PFSK-1 (cell line): ENCODE data around the gene CDH7.

Experiments used
- TAF1 ChIP-seq: IDR thresholded peaks from 2 replicates; pipeline ENCODE4 v1.6.1; 2012; ENCODE audit warnings: low read length, control low read depth, borderline replicate concordance; ENCODE audit not compliant: insufficient read depth
- TF ChIP-seq, protein P1 (sequence below), 2 experiments: IDR thresholded peaks; 2 replicates each; pipeline versions ENCODE4 v1.6.1 to v1.8.0; 2011 to 2012; ENCODE audit warnings: low read depth in 2 of 2, low read length in 2 of 2, control low read depth in 1 of 2, inconsistent platforms in 1 of 2, mild to moderate bottlenecking in 1 of 2, moderate library complexity in 1 of 2; ENCODE audit not compliant: insufficient read depth in 1 of 2

- TF ChIP-seq, protein P1, sequence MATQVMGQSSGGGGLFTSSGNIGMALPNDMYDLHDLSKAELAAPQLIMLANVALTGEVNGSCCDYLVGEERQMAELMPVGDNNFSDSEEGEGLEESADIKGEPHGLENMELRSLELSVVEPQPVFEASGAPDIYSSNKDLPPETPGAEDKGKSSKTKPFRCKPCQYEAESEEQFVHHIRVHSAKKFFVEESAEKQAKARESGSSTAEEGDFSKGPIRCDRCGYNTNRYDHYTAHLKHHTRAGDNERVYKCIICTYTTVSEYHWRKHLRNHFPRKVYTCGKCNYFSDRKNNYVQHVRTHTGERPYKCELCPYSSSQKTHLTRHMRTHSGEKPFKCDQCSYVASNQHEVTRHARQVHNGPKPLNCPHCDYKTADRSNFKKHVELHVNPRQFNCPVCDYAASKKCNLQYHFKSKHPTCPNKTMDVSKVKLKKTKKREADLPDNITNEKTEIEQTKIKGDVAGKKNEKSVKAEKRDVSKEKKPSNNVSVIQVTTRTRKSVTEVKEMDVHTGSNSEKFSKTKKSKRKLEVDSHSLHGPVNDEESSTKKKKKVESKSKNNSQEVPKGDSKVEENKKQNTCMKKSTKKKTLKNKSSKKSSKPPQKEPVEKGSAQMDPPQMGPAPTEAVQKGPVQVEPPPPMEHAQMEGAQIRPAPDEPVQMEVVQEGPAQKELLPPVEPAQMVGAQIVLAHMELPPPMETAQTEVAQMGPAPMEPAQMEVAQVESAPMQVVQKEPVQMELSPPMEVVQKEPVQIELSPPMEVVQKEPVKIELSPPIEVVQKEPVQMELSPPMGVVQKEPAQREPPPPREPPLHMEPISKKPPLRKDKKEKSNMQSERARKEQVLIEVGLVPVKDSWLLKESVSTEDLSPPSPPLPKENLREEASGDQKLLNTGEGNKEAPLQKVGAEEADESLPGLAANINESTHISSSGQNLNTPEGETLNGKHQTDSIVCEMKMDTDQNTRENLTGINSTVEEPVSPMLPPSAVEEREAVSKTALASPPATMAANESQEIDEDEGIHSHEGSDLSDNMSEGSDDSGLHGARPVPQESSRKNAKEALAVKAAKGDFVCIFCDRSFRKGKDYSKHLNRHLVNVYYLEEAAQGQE (IDR thresholded peaks at IDR 0.05; ENCODE audit: insufficient read depth in 1 of 2, low read depth in 2 of 2, low read length in 2 of 2): no peak
- no peak for TF ChIP-seq TAF1
These were observed 41.8 kb downstream of the CDH7 start for GRCh38 chr18:65792456-65793074.
